C4-2B (cell line): ENCODE measurements around the gene ASTN1.

Experiments
- CTCF ChIP-seq: fragments of 450-650 bp; conservative IDR thresholded peaks from 2 replicates; pipeline ENCODE4 v1.5.1; 2017; ENCODE audit warnings: mild to moderate bottlenecking
- ZFX ChIP-seq: fragments of 450-650 bp; IDR thresholded peaks from 2 replicates; pipeline ENCODE4 v1.6.1; 2017

- no peak for TF ChIP-seq CTCF
- no peak for TF ChIP-seq ZFX
Measured at GRCh38 chr1:177116941-177117340, 47.6 kb downstream of the ASTN1 start.
